Progenitor cell of endocrine pancreas (in vitro differentiated cells): ENCODE measurements around the gene ANKRD24. TPM values are rescaled to one million over a fixed set of nuclear protein-coding genes. Genes with fewer than 3 reads are reported as not detected.
A peak's percentile ranks its signal among the peaks of the same experiment; 100 is the strongest.
"Not testable (repeated sequence)": the region's sequence is repeated elsewhere in the genome, so short reads cannot be mapped to it uniquely, and the experiment has no call there.

ENCODE experiments used
- DNase-seq: peaks from one replicate; pipeline ENCODE4 v3.0.0; 2021; ENCODE audit warnings: low spot score; ENCODE audit not compliant: unreplicated experiment
- H3K27ac Mint-ChIP-seq: 2 replicates; pipeline ENCODE4 v1.8.0; 2021; ENCODE audit warnings: mild to moderate bottlenecking, moderate library complexity, mixed read lengths
- H3K27me3 Mint-ChIP-seq: 2 replicates; pipeline ENCODE4 v1.8.0; 2021; ENCODE audit warnings: mixed read lengths
- H3K36me3 Mint-ChIP-seq: 2 replicates; pipeline ENCODE4 v1.8.0; 2022; ENCODE audit warnings: mixed read lengths; ENCODE audit not compliant: insufficient read depth
- H3K4me1 Mint-ChIP-seq: 2 replicates; pipeline ENCODE4 v1.8.0; 2021; ENCODE audit warnings: low read depth, mixed read lengths
- H3K4me3 Mint-ChIP-seq: 2 replicates; pipeline ENCODE4 v1.8.0; 2021; ENCODE audit warnings: low read depth, mild to moderate bottlenecking, moderate library complexity, mixed read lengths
- H3K9me3 Mint-ChIP-seq: 2 replicates; pipeline ENCODE4 v1.8.0; 2021; ENCODE audit warnings: low read depth, mixed read lengths
- total RNA-seq: library from RNA; stranded (reverse); gene quantifications from 2 replicates; pipeline ENCODE4 v1.2.1, GENCODE V29; 2021
- TF ChIP-seq, protein P1 (sequence below): fragments of 200-600 bp; sonication (generic); IDR thresholded peaks from one replicate; pipeline ENCODE4 v1.5.0; 2021; ENCODE audit warnings: antibody characterized with exemption, mild to moderate bottlenecking; ENCODE audit not compliant: unreplicated experiment

The ANKRD24 gene
- total RNA-seq, 1 donor from 2014 or later: 1.6 TPM

DNA sequence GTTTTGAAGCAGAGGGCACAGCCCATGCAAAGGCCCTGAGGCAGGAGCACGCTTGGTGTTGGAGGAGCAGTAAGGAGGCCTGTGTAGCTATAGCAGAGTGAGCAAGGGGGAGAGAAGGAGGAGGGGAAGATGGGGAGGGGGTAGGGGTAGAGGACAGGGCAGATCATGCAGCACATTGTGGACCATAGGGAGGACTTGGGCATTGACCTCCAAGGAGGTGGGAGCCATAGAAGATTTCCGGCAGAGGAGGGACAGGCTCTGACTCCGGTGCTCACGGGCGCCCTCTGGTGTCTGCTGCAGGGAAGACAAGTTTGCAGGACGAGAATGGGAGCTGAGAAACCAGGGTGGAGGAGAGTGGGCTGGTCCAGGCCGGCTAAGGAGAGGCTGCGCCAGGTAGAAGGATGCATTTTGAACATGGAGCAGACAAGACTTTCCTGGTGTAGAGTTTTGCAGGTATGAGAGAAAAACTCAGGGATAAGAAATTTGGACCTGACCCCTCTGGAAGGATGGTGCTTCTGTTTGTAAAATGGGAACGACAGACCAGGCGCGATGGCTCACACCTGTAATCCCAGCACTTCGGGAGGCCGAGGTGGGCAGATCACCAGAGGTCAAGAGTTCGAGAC is 42.8 kb upstream of the ANKRD24 start:
- peaks cover 3% of the 10 kb centered on the region for H3K4me1 Mint-ChIP-seq
- H3K27me3 Mint-ChIP-seq: peaks cover 7% of the 10 kb centered on the region
- no peak overlapping the region for H3K4me3 Mint-ChIP-seq
- no peaks in the 10 kb centered on the region for H3K9me3 Mint-ChIP-seq
- TF ChIP-seq, protein P1, sequence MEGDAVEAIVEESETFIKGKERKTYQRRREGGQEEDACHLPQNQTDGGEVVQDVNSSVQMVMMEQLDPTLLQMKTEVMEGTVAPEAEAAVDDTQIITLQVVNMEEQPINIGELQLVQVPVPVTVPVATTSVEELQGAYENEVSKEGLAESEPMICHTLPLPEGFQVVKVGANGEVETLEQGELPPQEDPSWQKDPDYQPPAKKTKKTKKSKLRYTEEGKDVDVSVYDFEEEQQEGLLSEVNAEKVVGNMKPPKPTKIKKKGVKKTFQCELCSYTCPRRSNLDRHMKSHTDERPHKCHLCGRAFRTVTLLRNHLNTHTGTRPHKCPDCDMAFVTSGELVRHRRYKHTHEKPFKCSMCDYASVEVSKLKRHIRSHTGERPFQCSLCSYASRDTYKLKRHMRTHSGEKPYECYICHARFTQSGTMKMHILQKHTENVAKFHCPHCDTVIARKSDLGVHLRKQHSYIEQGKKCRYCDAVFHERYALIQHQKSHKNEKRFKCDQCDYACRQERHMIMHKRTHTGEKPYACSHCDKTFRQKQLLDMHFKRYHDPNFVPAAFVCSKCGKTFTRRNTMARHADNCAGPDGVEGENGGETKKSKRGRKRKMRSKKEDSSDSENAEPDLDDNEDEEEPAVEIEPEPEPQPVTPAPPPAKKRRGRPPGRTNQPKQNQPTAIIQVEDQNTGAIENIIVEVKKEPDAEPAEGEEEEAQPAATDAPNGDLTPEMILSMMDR: peak; percentile 70
- H3K27ac Mint-ChIP-seq: no peak overlapping the region
- peak; percentile 69 for DNase-seq
- no peaks in the 10 kb centered on the region for H3K36me3 Mint-ChIP-seq

DNA sequence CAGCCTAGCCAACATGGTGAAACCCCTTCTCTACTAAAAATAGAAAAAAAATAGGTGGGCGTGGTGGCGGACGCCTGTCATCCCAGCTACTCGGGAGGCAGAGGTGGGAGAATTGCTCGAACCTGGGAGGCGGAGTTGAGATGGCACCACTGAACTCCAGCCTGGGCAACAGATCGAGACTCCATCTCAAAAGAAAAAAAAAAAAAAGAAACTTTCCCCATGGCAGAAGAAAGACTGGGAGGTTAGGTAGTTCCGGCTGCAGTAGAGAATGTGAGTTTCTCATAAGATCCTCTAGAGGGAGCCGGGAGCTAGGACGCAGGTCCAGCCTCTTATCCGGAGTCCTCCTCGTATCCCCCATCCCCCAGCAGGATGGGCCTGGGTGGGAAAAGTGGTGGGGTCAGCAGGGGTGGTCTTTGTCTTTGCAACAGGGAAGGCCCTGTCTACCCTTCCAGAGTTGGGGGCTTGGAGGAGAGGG is 42.2 kb upstream of the ANKRD24 start:
- no peak for DNase-seq
- H3K4me1 Mint-ChIP-seq: peaks cover 3% of the 10 kb centered on the region
- H3K9me3 Mint-ChIP-seq: no peaks in the 10 kb centered on the region
- H3K36me3 Mint-ChIP-seq: no peaks in the 10 kb centered on the region
- peaks cover 7% of the 10 kb centered on the region for H3K27me3 Mint-ChIP-seq
- peak overlapping the region; percentile 40 for H3K27ac Mint-ChIP-seq
- TF ChIP-seq, protein P1: peak; percentile 60
- H3K4me3 Mint-ChIP-seq: no peak overlapping the region

DNA sequence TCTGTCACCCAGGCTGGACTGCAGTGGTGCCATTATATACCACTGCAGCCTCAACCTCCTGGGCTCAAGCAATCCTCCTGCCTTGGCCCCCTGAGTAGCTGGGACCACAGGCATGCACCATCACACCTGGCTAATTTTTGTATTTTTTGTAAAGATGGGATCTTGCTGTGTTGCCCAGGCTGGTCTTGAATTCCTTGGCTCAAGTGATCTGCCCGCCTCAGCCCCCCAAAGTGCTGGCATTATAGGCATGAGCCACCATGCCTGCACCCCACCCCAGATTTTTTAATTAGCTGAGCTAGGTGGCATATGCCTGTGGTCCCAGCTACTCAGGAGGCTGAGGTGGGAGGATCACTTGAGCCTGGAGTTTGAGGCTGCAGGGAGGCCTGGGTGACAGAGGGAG is 39.6 kb upstream of the ANKRD24 start:
- H3K4me3 Mint-ChIP-seq, H3K27ac Mint-ChIP-seq, H3K36me3 Mint-ChIP-seq, DNase-seq, H3K27me3 Mint-ChIP-seq, H3K9me3 Mint-ChIP-seq, H3K4me1 Mint-ChIP-seq: not testable (repeated sequence)

DNA sequence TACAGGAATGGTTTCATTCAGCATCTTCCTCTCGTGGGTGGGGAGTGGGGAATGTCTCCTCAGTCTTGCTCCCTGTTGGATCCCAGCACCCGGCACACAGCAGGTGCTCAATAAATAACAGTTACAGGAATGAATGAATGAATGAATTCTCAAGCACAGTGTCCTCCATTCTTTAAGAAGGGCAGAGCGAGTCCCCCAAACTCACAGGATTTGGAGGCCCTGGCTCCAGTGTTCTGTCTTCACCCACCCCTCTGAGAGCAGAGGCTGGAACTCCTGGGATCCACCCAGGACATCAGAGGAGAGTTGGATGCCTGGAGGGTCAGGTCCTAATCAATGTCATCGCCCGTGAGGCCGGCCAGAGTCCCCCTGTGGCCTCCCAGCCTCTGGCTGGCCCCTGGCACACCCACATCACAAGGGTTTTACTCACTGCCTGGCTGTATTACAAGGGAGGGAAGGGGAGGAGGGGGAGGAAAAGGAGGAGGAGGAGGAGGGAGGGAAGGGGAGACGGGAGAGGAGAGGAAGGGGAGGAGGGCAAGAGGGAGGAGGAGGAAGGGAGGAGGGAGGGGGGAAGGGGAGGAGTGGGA is 37.7 kb upstream of the ANKRD24 start:
- H3K36me3 Mint-ChIP-seq: no peaks in the 10 kb centered on the region
- H3K4me1 Mint-ChIP-seq: peaks cover 3% of the 10 kb centered on the region
- H3K27ac Mint-ChIP-seq: no peak overlapping the region
- H3K4me3 Mint-ChIP-seq: no peak overlapping the region
- peaks cover 11% of the 10 kb centered on the region for H3K27me3 Mint-ChIP-seq
- H3K9me3 Mint-ChIP-seq: no peaks in the 10 kb centered on the region
- TF ChIP-seq, protein P1: no peak
- no peak for DNase-seq

DNA sequence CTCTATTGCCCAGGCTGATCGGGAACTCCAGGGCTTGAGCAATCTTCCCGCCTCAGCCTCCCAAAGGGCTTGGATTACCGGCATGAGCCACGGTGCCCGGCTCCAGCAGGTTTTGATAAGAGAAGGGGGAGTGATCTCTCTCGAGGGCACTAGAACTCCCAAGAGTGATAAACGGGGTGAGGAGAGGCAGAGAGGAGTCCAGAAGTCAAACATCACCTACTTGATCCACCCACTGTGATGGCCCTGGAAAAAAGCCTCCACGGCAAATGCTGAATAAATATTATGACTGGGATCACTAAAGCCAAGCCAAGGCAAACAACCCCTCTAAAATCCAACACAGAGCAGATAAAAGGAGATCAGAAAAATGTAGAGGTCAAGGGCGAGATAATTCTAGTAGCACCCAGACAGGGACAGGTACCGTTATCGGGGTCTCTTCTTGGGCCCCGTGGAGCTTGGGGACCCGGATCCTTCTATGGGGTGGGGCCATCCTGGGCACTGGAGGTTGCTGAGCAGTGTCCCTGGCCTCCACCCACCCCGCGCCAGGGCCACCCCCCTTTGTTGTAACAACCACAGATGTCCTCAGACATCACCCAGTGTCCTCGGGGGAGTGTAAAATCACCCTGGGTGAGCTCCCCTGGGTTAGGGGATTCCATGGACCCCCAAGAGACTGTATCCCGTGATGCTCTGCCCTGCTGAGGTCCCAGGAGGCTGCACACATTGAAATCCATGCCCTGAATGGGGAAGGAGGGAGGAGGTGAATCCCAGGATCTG is 32.8 kb upstream of the ANKRD24 start:
- TF ChIP-seq, protein P1: no peak
- H3K27ac Mint-ChIP-seq: peak overlapping the region; percentile 47
- H3K36me3 Mint-ChIP-seq: no peaks in the 10 kb centered on the region
- no peak for DNase-seq
- peaks cover 5% of the 10 kb centered on the region for H3K27me3 Mint-ChIP-seq
- H3K9me3 Mint-ChIP-seq: no peaks in the 10 kb centered on the region
- H3K4me1 Mint-ChIP-seq: peaks cover 11% of the 10 kb centered on the region
- H3K4me3 Mint-ChIP-seq: no peak overlapping the region
